NCI-H1105 treated with DMSO at 0.1 percent for 48 hours (cell line): ENCODE results near the gene ANTKMT.

Experiments
- DNase-seq: peaks from one replicate; lab custom pipeline; 2025; lab: John Stamatoyannopoulos, UW

ANTKMT gene

GRCh38 chr16:764848-765487 lies 44.0 kb downstream of the ANTKMT start:
- no peak for DNase-seq

DNA sequence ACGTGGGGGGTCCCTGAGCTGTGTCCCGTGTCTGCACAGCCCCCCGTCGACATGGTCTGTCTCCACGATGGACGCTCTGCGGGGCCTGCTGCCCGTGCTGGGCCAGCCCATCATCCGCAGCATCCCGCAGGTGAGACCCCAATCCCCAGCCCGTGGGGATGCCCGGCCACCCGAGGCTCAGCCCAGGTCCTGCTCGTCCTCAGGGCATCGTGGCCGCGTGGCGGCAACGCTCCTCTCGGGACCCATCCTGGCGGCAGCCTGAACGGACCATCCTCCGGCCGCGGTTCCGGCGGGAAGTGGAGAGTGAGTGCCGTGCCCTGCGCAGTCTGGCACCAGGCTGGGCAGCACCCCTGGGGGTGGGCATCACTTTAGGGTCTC lies 44.5 kb downstream of the ANTKMT start:
- no peak for DNase-seq

DNA sequence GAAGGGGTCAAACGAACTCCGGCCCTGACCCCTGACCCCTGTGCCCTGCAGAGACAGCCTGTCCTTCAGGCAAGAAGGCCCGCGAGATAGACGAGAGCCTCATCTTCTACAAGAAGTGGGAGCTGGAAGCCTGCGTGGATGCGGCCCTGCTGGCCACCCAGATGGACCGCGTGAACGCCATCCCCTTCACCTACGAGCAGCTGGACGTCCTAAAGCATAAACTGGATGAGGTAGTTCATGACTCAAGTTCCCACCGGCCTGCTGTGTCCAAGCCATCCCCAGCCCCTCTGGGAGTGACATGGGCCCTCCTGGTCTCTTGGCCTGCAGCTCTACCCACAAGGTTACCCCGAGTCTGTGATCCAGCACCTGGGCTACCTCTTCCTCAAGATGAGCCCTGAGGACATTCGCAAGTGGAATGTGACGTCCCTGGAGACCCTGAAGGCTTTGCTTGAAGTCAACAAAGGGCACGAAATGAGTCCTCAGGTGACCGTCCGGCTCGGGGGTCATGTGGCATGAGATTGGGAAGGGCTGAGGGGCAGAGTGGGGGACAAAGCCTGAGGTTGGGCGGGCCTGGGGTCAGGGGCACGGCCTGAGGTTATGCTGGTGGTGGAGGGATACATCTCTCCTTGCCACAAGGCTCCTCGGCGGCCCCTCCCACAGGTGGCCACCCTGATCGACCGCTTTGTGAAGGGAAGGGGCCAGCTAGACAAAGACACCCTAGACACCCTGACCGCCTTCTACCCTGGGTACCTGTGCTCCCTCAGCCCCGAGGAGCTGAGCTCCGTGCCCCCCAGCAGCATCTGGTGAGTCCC lies 45.3 kb downstream of the ANTKMT start:
- DNase-seq = no peak

GRCh38 chr16:766820-767640 lies 46.1 kb downstream of the ANTKMT start:
- DNase-seq = no peak

GRCh38 chr16:767743-768235 lies 46.8 kb downstream of the ANTKMT start:
- DNase-seq = no peak

- DNase-seq = no peak
Measured at GRCh38 chr16:768428-768827, 47.5 kb downstream of the ANTKMT start.

DNA sequence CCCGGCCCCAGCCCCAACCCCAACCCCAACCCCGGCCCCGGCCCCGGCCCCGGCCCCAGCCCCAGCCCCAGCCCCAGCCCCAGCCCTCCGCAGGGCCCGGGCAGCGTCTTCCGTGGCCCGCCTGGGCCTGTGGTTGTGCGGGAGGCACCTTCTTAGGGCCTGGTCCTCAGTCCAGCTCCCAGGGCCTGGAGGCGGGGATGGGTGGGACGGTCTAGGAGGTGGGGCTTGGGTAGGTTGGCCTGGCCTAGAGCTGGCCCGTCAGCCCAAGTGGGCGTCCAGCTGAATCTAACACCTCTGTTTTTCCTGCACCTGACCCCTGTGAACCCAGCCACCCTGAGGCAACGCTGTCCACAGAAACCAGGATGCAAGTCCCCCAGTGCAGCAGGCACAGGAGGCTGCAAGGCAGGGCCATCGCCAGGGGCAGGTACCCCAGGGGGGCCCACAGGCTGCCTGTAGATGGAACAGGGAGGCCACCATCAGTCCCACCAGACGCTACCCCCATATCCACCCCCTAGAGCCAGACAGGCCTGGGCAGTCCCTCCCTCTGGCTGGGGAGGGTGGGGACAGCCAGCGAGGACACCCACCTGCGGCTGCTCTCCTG lies 48.3 kb downstream of the ANTKMT start:
- DNase-seq = no peak

- no peak for DNase-seq
Measured at GRCh38 chr16:769934-770333, 49.0 kb downstream of the ANTKMT start.

DNA sequence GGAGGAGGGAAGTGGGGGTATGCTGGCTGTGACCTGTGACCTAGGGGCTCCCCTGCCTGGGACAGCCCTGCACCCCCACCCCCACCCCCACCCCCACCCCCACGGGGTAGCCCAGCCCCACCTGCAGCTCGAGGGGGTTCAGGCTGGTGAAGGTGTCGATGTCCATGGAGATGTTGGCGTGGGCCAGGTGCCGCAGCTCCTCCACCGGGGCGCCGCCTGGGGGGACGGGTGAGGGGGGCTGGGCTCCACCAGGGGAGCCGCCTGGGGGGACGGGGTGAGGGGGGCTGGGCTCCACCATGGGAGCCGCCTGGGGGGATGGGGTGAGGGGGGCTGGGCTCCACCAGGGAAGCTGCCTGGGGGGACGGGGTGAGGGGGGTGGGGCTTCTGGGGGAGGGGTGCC lies 49.5 kb downstream of the ANTKMT start:
- no peak for DNase-seq
